Measurements from ENCODE around the gene LOXL4. TPM values are rescaled to one million over a fixed set of nuclear protein-coding genes. Genes with fewer than 3 reads are reported as not detected.
A peak's percentile ranks its signal among the peaks of the same experiment; 100 is the strongest.
"Not testable (repeated sequence)": the region's sequence is repeated elsewhere in the genome, so short reads cannot be mapped to it uniquely, and the experiment has no call there.

The LOXL4 gene
- total RNA-seq, 1 donor from 2014 or later, result 8.2 TPM

- intact Hi-C loops (cut with DNase I), result no loop called here
Observed at GRCh38 chr10:98254234-98254974, 13.6 kb downstream of the LOXL4 start.

GRCh38 chr10:98253499-98253898 is 14.5 kb downstream of the LOXL4 start:
- DNase-seq (ENCODE audit: low spot score) (no peak), ATAC-seq (no peak)
- intact Hi-C loops (cut with DNase I), result no loop called here

More at GRCh38 chr10:98254234-98254974, 13.6 kb downstream of the LOXL4 start:
- ATAC-seq (no peak), DNase-seq (ENCODE audit: low spot score) (no peak)

- intact Hi-C loops (cut with DNase I), result no loop called here
- DNase-seq (ENCODE audit: low spot score) (no peak), ATAC-seq (no peak)
Observed at GRCh38 chr10:98252464-98252863, 15.5 kb downstream of the LOXL4 start.

- no peak for DNase-seq (ENCODE audit: low spot score)
- ATAC-seq, result no peak
- intact Hi-C loops (cut with DNase I), result no loop called here
Observed at GRCh38 chr10:98251399-98251798, 16.6 kb downstream of the LOXL4 start.

GRCh38 chr10:98249134-98249533 is 18.9 kb downstream of the LOXL4 start:
- DNase-seq (ENCODE audit: low spot score) (no peak), ATAC-seq (no peak)
- intact Hi-C loops (cut with DNase I), result no loop called here

GRCh38 chr10:98248018-98248417 is 20.0 kb downstream of the LOXL4 start:
- intact Hi-C loops (cut with DNase I), result no loop called here
- no peak for DNase-seq (ENCODE audit: low spot score)
- no peak for ATAC-seq

GRCh38 chr10:98246911-98247805 is 20.8 kb downstream of the LOXL4 start:
- ATAC-seq, result peak; percentile 92
- intact Hi-C loops (cut with DNase I), result no loop called here
- DNase-seq (ENCODE audit: low spot score), result no peak

- intact Hi-C loops (cut with DNase I), result no loop called here
- no peak for ATAC-seq
- no peak for DNase-seq (ENCODE audit: low spot score)
Observed at GRCh38 chr10:98244586-98244985, 23.4 kb downstream of the LOXL4 start.

- DNase-seq (ENCODE audit: low spot score) (no peak), ATAC-seq (no peak)
- intact Hi-C loops (cut with DNase I), result no loop called here
Observed at GRCh38 chr10:98244141-98244540, 23.9 kb downstream of the LOXL4 start.

- intact Hi-C loops (cut with DNase I), result no loop called here
- no peak for DNase-seq (ENCODE audit: low spot score)
- ATAC-seq, result no peak
Observed at GRCh38 chr10:98242823-98243222, 25.2 kb downstream of the LOXL4 start.

GRCh38 chr10:98240524-98240923 is 27.5 kb downstream of the LOXL4 start:
- ATAC-seq (no peak), DNase-seq (ENCODE audit: low spot score) (no peak)
- intact Hi-C loops (cut with DNase I), result no loop called here

- ATAC-seq, result no peak
- intact Hi-C loops (cut with DNase I), result no loop called here
- DNase-seq (ENCODE audit: low spot score), result no peak
Observed at GRCh38 chr10:98238391-98238790, 29.6 kb downstream of the LOXL4 start.

GRCh38 chr10:98236862-98237261 is 31.1 kb downstream of the LOXL4 start:
- ATAC-seq (no peak), DNase-seq (ENCODE audit: low spot score) (no peak)
- intact Hi-C loops (cut with DNase I), result no loop called here

- ATAC-seq, result no peak
- intact Hi-C loops (cut with DNase I), result no loop called here
- DNase-seq (ENCODE audit: low spot score), result no peak
Observed at GRCh38 chr10:98235846-98236245, 32.1 kb downstream of the LOXL4 start.

- intact Hi-C loops (cut with DNase I), result no loop called here
- no peak for ATAC-seq
Observed at GRCh38 chr10:98231417-98231816, 36.6 kb downstream of the LOXL4 start.

GRCh38 chr10:98228266-98228665 is 39.7 kb downstream of the LOXL4 start:
- intact Hi-C loops (cut with DNase I); DNase-seq (ENCODE audit: low spot score); ATAC-seq: not testable (repeated sequence)

More at GRCh38 chr10:98231417-98231816, 36.6 kb downstream of the LOXL4 start:
- DNase-seq (ENCODE audit: low spot score), result no peak

GRCh38 chr10:98227713-98228112 is 40.3 kb downstream of the LOXL4 start:
- ATAC-seq; DNase-seq (ENCODE audit: low spot score); intact Hi-C loops (cut with DNase I): not testable (repeated sequence)

GRCh38 chr10:98226508-98227144 is 41.4 kb downstream of the LOXL4 start:
- DNase-seq (ENCODE audit: low spot score) (no peak), ATAC-seq (no peak)
- intact Hi-C loops (cut with DNase I), result no loop called here

- intact Hi-C loops (cut with DNase I), result no loop called here
- no peak for DNase-seq (ENCODE audit: low spot score)
- no peak for ATAC-seq
Observed at GRCh38 chr10:98224996-98225395, 43.0 kb downstream of the LOXL4 start.

- DNase-seq (ENCODE audit: low spot score) (no peak), ATAC-seq (no peak)
- intact Hi-C loops (cut with DNase I), result no loop called here
Observed at GRCh38 chr10:98224509-98224908, 43.5 kb downstream of the LOXL4 start.

Data from sciatic nerve (tissue), 2 donors.